ENCODE data around the gene PPT2. TPM values are rescaled to one million over a fixed set of nuclear protein-coding genes. Genes with fewer than 3 reads are reported as not detected.

The PPT2 gene
- total and polyA plus RNA-seq, 2 of the 13 experiments (the other 11 are each of a cell fraction or from before 2014, with no cell fraction given) = 39.2 to 61.8 TPM

DNA sequence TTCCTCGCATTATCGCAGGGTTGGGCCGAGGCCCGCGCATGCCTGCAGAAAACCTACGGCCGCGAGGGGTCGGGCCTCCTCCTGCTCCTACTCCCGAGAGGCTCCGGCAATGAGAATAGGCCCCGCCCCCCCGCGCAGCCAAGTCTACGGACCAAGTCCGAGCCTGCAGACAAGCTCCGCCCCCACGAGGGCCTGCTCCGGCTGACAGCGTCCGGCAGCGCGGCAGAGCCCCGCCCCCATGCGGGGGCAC lies 41.6 kb downstream of the PPT2 start (continued):
- TF ChIP-seq, protein P1, sequence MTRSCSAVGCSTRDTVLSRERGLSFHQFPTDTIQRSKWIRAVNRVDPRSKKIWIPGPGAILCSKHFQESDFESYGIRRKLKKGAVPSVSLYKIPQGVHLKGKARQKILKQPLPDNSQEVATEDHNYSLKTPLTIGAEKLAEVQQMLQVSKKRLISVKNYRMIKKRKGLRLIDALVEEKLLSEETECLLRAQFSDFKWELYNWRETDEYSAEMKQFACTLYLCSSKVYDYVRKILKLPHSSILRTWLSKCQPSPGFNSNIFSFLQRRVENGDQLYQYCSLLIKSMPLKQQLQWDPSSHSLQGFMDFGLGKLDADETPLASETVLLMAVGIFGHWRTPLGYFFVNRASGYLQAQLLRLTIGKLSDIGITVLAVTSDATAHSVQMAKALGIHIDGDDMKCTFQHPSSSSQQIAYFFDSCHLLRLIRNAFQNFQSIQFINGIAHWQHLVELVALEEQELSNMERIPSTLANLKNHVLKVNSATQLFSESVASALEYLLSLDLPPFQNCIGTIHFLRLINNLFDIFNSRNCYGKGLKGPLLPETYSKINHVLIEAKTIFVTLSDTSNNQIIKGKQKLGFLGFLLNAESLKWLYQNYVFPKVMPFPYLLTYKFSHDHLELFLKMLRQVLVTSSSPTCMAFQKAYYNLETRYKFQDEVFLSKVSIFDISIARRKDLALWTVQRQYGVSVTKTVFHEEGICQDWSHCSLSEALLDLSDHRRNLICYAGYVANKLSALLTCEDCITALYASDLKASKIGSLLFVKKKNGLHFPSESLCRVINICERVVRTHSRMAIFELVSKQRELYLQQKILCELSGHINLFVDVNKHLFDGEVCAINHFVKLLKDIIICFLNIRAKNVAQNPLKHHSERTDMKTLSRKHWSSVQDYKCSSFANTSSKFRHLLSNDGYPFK (CRISPR knock-in tag; IDR thresholded peaks at IDR 0.05; ENCODE audit: borderline replicate concordance) = no peak
- TF ChIP-seq ZNF3 (CRISPR knock-in tag; IDR thresholded peaks at IDR 0.05) (no peak), HNRNPH1 (optimal IDR thresholded peaks at IDR 0.05; ENCODE audit: low read depth, low read length) (no peak), GABPB1 (CRISPR knock-in tag; IDR thresholded peaks at IDR 0.05) (no peak; the same call in 1 of the 2 replicates), KAT2B (IDR thresholded peaks at IDR 0.05; ENCODE audit: borderline replicate concordance, low read depth, low read length) (no peak), HNRNPUL1 (IDR thresholded peaks at IDR 0.05; ENCODE audit: low read depth, low read length) (no peak), HDAC2 (CRISPR knock-in tag; IDR thresholded peaks at IDR 0.05) (no peak; the same call in 1 of the 2 replicates), ZNF614 (CRISPR knock-in tag; IDR thresholded peaks at IDR 0.05; ENCODE audit: borderline replicate concordance) (0 out of 2 replicates have a peak, but pooled peaks have one; percentile 10), NCOA2 (CRISPR knock-in tag; IDR thresholded peaks at IDR 0.05) (no peak), RAD21 (CRISPR knock-in tag; IDR thresholded peaks at IDR 0.05) (peak; percentile 29; the same call in 1 of the 2 replicates), MAZ (IDR thresholded peaks at IDR 0.05; ENCODE audit: borderline replicate concordance, low read depth, low read length) (peak; percentile 96; the same call in 1 of the 2 replicates), MAZ (CRISPR knock-in tag; IDR thresholded peaks at IDR 0.05; ENCODE audit: low read depth) (no peak; the same call in none of the 2 replicates), CTCF (CRISPR knock-in tag; IDR thresholded peaks at IDR 0.05) (peak; percentile 69), THYN1 (CRISPR knock-in tag; IDR thresholded peaks at IDR 0.05; ENCODE audit: borderline replicate concordance, low read depth) (no peak), NFE2L2 (IDR thresholded peaks at IDR 0.05; ENCODE audit: low read length) (no peak), KLF12 (CRISPR knock-in tag; IDR thresholded peaks at IDR 0.05; ENCODE audit: borderline replicate concordance) (no peak), CCDC6 (CRISPR knock-in tag; IDR thresholded peaks at IDR 0.05) (peak; percentile 11; the same call in 1 of the 2 replicates)
- TF ChIP-seq, protein P2, sequence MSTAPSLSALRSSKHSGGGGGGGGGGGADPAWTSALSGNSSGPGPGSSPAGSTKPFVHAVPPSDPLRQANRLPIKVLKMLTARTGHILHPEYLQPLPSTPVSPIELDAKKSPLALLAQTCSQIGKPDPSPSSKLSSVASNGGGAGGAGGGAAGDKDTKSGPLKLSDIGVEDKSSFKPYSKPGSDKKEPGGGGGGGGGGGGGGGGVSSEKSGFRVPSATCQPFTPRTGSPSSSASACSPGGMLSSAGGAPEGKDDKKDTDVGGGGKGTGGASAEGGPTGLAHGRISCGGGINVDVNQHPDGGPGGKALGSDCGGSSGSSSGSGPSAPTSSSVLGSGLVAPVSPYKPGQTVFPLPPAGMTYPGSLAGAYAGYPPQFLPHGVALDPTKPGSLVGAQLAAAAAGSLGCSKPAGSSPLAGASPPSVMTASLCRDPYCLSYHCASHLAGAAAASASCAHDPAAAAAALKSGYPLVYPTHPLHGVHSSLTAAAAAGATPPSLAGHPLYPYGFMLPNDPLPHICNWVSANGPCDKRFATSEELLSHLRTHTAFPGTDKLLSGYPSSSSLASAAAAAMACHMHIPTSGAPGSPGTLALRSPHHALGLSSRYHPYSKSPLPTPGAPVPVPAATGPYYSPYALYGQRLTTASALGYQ (CRISPR knock-in tag; IDR thresholded peaks at IDR 0.05) = no peak
- TF ChIP-seq, protein P3, sequence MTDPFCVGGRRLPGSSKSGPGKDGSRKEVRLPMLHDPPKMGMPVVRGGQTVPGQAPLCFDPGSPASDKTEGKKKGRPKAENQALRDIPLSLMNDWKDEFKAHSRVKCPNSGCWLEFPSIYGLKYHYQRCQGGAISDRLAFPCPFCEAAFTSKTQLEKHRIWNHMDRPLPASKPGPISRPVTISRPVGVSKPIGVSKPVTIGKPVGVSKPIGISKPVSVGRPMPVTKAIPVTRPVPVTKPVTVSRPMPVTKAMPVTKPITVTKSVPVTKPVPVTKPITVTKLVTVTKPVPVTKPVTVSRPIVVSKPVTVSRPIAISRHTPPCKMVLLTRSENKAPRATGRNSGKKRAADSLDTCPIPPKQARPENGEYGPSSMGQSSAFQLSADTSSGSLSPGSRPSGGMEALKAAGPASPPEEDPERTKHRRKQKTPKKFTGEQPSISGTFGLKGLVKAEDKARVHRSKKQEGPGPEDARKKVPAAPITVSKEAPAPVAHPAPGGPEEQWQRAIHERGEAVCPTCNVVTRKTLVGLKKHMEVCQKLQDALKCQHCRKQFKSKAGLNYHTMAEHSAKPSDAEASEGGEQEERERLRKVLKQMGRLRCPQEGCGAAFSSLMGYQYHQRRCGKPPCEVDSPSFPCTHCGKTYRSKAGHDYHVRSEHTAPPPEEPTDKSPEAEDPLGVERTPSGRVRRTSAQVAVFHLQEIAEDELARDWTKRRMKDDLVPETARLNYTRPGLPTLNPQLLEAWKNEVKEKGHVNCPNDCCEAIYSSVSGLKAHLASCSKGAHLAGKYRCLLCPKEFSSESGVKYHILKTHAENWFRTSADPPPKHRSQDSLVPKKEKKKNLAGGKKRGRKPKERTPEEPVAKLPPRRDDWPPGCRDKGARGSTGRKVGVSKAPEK (CRISPR knock-in tag; IDR thresholded peaks at IDR 0.05; ENCODE audit: borderline replicate concordance) = 0 out of 2 replicates have a peak, but pooled peaks have one; percentile 24
- TF ChIP-seq, protein P4, sequence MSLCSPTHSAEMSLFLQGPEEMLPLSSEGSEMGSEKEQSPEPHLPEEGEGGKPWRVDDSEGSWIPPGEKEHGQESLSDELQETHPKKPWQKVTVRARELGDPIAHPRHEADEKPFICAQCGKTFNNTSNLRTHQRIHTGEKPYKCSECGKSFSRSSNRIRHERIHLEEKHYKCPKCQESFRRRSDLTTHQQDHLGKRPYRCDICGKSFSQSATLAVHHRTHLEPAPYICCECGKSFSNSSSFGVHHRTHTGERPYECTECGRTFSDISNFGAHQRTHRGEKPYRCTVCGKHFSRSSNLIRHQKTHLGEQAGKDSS (CRISPR knock-in tag; IDR thresholded peaks at IDR 0.05; ENCODE audit: borderline replicate concordance, low read depth) = no peak
